Thoracic aorta (tissue), 2 donors: ENCODE measurements around the gene COMP. TPM values are rescaled to one million over a fixed set of nuclear protein-coding genes. Genes with fewer than 3 reads are reported as not detected.

Experiments used
- ATAC-seq: fragments of 150-250 bp; one replicate; pipeline ENCODE4 v1.8.0; 2017; ENCODE audit warnings: low read depth; ENCODE audit not compliant: insufficient number of reproducible peaks, low FRiP score
- DNase-seq: peaks from one replicate; pipeline ENCODE4 v3.0.0-alpha.2; 2020; ENCODE audit warnings: low spot score
- H3K27ac ChIP-seq, 2 donors: fragments of 200-600 bp; sonication (generic); 1 replicate in 1 of 2; 2 replicates in 1 of 2; pipeline ENCODE4 v1.5.1; 2016; ENCODE audit warnings: mild to moderate bottlenecking in 2 of 2, moderate library complexity in 2 of 2
- H3K27me3 ChIP-seq: fragments of 200-600 bp; sonication (generic); replicated peaks from 2 replicates; pipeline ENCODE4 v1.6.0; 2016; ENCODE audit warnings: mild to moderate bottlenecking; ENCODE audit not compliant: insufficient read depth
- H3K36me3 ChIP-seq: fragments of 200-600 bp; sonication (generic); one replicate; pipeline ENCODE4 v1.5.1; 2016
- H3K4me1 ChIP-seq, 2 donors: fragments of 200-600 bp; sonication (generic); 1 replicate in 1 of 2; 2 replicates in 1 of 2; pipeline versions ENCODE4 v1.5.1 to v1.6.0; 2016; ENCODE audit warnings: low read depth in 2 of 2, mild to moderate bottlenecking in 1 of 2; ENCODE audit not compliant: control insufficient read depth in 1 of 2
- H3K4me3 ChIP-seq: fragments of 200-600 bp; sonication (generic); 2 replicates; pipeline ENCODE4 v1.5.1; 2016; ENCODE audit warnings: mild to moderate bottlenecking
- H3K9me3 ChIP-seq: fragments of 200-600 bp; sonication (generic); 2 replicates; pipeline ENCODE4 v1.5.1; 2016
- CTCF ChIP-seq: fragments of 200-600 bp; sonication (generic); IDR thresholded peaks from one replicate; pipeline ENCODE4 v1.5.1; 2019; ENCODE audit warnings: antibody characterized with exemption
- total RNA-seq, 2 donors: library from RNA; depleted of rRNA; stranded (reverse); fragments of >200 nt; gene quantifications; one replicate each; pipeline versions ENCODE4 v1.1.0 to v1.2.3, GENCODE V29; 2016

COMP gene
- total RNA-seq, 2 donors from 2014 or later = 16.9 to 29.8 TPM

- ATAC-seq (no peak), DNase-seq (no peak)
- Histone ChIP-seq H3K9me3 (no peaks in the 10 kb centered on the region), H3K4me1 (peaks cover 4 to 21% of the 10 kb centered on the region in 2 donors), H3K27ac (no peak overlapping the region), H3K4me3 (no peak overlapping the region), H3K36me3 (peaks cover 5% of the 10 kb centered on the region), H3K27me3 (no peaks in the 10 kb centered on the region)
- TF ChIP-seq CTCF = no peak
These were observed 31.7 kb downstream of the COMP start for GRCh38 chr19:18759304-18759994.

- H3K9me3 ChIP-seq = no peaks in the 10 kb centered on the region
- no peak for TF ChIP-seq CTCF
- H3K4me3 ChIP-seq = no peak overlapping the region
- no peaks in the 10 kb centered on the region for H3K27me3 ChIP-seq
- ATAC-seq (no peak), DNase-seq (no peak)
- peaks cover 11% of the 10 kb centered on the region for H3K36me3 ChIP-seq
- peaks cover 0 to 8% of the 10 kb centered on the region in 2 donors for H3K4me1 ChIP-seq
- H3K27ac ChIP-seq = no peak overlapping the region
These were observed 34.2 kb downstream of the COMP start for GRCh38 chr19:18756896-18757295.

- Histone ChIP-seq H3K4me3 (no peak overlapping the region), H3K36me3 (peaks cover 13% of the 10 kb centered on the region), H3K4me1 (no peaks in the 10 kb centered on the region), H3K27me3 (no peaks in the 10 kb centered on the region), H3K27ac (no peak overlapping the region), H3K9me3 (no peaks in the 10 kb centered on the region)
- TF ChIP-seq CTCF = no peak
- DNase-seq (no peak), ATAC-seq (no peak)
These were observed 36.6 kb downstream of the COMP start for GRCh38 chr19:18754501-18754900.

GRCh38 chr19:18751571-18751970 is 39.5 kb downstream of the COMP start:
- Histone ChIP-seq H3K4me1 (no peaks in the 10 kb centered on the region), H3K36me3 (peaks cover 12% of the 10 kb centered on the region)
- no peak for TF ChIP-seq CTCF

GRCh38 chr19:18750295-18750970 is 40.7 kb downstream of the COMP start:
- H3K27me3 ChIP-seq = no peaks in the 10 kb centered on the region
- H3K27ac ChIP-seq = no peak overlapping the region
- no peak for TF ChIP-seq CTCF
- H3K9me3 ChIP-seq = no peaks in the 10 kb centered on the region
- DNase-seq (no peak), ATAC-seq (no peak)
- H3K4me1 ChIP-seq = no peaks in the 10 kb centered on the region
- peaks cover 12% of the 10 kb centered on the region for H3K36me3 ChIP-seq
- H3K4me3 ChIP-seq = no peak overlapping the region

More at GRCh38 chr19:18751571-18751970, 39.5 kb downstream of the COMP start:
- Histone ChIP-seq H3K9me3 (no peaks in the 10 kb centered on the region), H3K27ac (no peak overlapping the region), H3K27me3 (no peaks in the 10 kb centered on the region), H3K4me3 (no peak overlapping the region)
- DNase-seq (no peak), ATAC-seq (no peak)
